KBM-7 (cell line): Measurements from ENCODE around the gene PEPD.
"Not testable (repeated sequence)": the region's sequence is repeated elsewhere in the genome, so short reads cannot be mapped to it uniquely, and the experiment has no call there.

Experiments
- DNase-seq: peaks from one replicate; pipeline ENCODE4 v3.0.0-alpha.2; 2015
- in situ Hi-C: fragments of 300-500 bp; cut with MboI; formaldehyde crosslinking; loops from 2 replicates; pipeline ENCODE4 v1.14.3; 2020; ENCODE audit warnings: low sequenced_read_pairs, low pct_unique_long_range_greater_than_20kb, mixed read lengths

Gene PEPD

GRCh38 chr19:33501693-33502356, 19.8 kb downstream of the PEPD start:
- in situ Hi-C loops: no loop called here
- no peak for DNase-seq

GRCh38 chr19:33500991-33501390, 20.6 kb downstream of the PEPD start:
- DNase-seq: no peak
- in situ Hi-C loops: no loop called here

- DNase-seq: no peak
- in situ Hi-C loops: no loop called here
Observed at GRCh38 chr19:33500586-33500985, 21.0 kb downstream of the PEPD start.

GRCh38 chr19:33499671-33500506, 21.7 kb downstream of the PEPD start:
- DNase-seq: no peak
- in situ Hi-C loops: no loop called here

- no peak for DNase-seq
- in situ Hi-C loops: no loop called here
Observed at GRCh38 chr19:33499248-33499647, 22.3 kb downstream of the PEPD start.

- in situ Hi-C loops: no loop called here
- no peak for DNase-seq
Observed at GRCh38 chr19:33498391-33499000, 23.1 kb downstream of the PEPD start.

GRCh38 chr19:33497778-33498175, 23.8 kb downstream of the PEPD start:
- in situ Hi-C loops: no loop called here
- no peak for DNase-seq

GRCh38 chr19:33497131-33497777, 24.3 kb downstream of the PEPD start:
- in situ Hi-C loops: no loop called here
- DNase-seq: no peak

- in situ Hi-C loops: no loop called here
- DNase-seq: no peak
Observed at GRCh38 chr19:33496038-33496895, 25.3 kb downstream of the PEPD start.

GRCh38 chr19:33493401-33494275, 28.0 kb downstream of the PEPD start:
- in situ Hi-C loops: no loop called here
- DNase-seq: no peak

GRCh38 chr19:33492951-33493350, 28.6 kb downstream of the PEPD start:
- in situ Hi-C loops: no loop called here
- no peak for DNase-seq

- in situ Hi-C loops: no loop called here
- no peak for DNase-seq
Observed at GRCh38 chr19:33492090-33492489, 29.5 kb downstream of the PEPD start.

GRCh38 chr19:33490596-33490995, 31.0 kb downstream of the PEPD start:
- in situ Hi-C loops, DNase-seq: not testable (repeated sequence)

- DNase-seq: no peak
- in situ Hi-C loops: no loop called here
Observed at GRCh38 chr19:33490041-33490451, 31.5 kb downstream of the PEPD start.

GRCh38 chr19:33488826-33489225, 32.8 kb downstream of the PEPD start:
- in situ Hi-C loops: no loop called here
- no peak for DNase-seq

- in situ Hi-C loops: no loop called here
- DNase-seq: no peak
Observed at GRCh38 chr19:33487901-33488800, 33.4 kb downstream of the PEPD start.
